ENCODE measurements around the gene HSPA12B.

HSPA12B gene

DNA sequence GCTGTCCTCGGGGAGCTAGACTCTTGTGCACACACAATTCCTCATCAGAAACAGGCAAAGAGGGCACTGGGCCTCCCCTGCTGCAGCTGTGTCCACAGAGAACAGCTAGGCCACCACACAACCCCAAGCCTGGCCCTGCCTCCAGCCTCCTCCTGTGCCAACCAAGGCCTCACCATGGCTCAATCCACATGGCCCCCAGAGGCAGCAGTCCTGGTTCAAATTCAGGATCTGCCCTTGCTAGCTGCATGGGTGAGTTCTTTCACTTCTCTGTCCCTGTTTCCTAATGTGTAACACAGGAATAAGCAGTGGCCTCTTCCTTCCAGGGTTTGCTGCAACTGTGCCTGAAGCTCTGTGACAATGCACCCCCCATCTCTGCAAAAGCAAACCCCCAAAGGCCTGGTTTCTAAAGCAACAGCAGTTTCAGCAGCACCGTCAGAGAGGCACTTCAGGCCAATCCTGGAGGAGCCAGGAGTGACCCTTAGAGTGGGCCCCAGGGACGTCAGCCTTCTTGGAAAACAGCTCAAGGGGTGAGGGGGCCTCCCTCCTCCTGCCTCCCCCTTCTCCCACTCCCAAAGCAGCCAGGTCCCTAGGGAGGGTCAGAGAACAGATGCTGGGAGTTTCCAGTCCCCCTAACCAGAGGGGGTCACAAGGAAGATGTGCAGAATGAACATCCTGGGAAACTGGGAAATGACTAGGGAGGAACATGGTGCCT lies 32.8 kb downstream of the HSPA12B start:
- DNase-seq (ENCODE audit: low read depth, low spot score), result no peak

DNA sequence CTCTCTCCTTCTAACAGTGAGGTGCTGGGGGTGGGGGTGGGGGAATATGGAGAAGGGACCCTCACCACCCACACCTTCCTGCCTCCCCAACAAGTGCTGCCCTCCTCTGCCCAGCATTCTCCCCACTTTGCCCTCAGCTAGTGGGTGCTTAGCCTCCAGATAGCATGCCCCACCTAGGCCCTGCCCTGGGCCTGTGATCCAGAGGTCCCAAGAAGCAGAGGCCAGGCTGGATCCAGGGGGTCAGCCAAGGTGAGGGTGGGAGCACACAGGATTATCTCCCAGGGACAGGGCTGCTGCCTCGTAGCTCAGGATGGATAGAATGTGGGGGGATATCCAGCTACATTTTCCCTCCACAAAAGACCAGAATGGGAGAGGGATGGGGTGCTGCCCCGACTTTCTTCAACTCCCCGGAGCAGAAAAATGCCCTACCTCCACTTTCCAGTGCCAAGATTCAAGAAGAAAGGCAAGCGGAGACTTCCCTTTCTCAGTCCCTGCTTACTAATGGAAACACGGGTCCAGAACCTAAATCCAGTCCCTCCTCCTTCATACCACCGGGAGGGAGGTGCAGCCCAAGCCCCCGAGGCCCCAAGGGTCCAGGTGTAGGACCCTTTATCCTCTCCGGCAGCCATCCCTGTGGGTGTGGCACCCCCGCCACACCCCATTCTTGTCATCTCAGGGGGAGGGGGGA lies 34.1 kb downstream of the HSPA12B start:
- no peak for DNase-seq (ENCODE audit: low read depth, low spot score)

DNA sequence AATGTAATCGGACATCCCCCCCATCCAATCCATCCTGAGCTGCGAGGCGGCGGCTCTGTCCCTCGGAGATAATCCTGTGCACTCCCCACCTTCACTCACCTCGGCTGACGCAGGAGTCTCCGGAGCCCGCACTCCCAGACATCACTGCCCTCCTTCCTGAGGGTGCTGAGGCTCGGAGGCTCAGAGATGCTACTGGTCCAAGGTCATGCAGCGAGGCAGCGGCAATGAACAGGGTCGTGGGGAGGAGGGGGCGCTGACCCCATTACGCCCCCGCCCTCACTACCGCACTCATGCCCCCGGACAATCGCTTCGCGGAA lies 34.6 kb downstream of the HSPA12B start:
- no peak for DNase-seq (ENCODE audit: low read depth, low spot score)

DNA sequence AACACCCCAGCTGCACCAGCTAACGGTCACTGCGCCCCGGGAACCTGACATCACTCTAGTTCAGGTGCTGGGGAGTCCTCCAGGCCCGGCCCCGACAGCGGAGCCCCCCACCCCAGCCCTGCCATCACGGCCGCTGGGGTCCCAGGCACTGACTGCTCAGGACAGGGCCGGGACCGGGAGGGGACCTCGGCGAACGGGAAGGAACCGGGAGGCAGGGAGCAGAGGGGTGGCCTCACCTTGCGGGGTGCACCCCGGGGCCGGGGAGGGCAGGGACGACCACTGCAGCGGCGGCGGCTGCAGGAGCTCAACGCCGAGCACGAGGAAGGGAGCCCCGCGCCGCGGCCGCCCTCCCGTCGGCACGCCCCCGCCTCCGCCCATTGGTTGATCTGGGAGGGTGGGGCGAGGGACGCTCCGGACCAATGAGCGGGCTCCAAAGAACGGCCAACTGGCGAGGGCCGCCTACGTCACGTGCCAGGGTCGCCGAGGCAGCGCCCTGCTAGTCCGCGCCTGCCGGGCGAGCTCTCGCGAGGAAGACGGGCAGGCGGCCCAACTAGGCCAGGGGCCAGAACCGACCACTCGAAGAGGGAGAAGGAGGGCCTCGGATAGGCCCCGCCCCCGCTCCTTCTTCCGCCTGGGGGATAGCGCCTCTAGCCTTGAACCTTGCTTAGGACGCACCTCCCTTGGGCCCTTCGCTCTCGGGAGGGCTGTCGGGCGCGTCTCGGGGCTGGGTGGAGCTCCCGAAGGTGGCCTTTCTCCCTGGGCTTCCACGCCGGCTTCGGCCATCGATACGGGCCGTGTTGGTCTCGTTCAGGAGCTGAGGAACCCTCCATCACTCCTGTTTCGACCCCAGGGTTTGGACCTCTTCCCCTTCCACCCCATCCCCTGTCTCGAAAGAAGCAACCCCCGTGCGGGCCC lies 35.2 kb downstream of the HSPA12B start, which contains the start of gene ADISSP:
TSS of gene ADISSP (minus strand) at position 327 of the 915 bp plus-strand sequence. CDS start 7,653 bp downstream, outside the sequence.
- DNase-seq (ENCODE audit: low read depth, low spot score), result peak; percentile 94

DNA sequence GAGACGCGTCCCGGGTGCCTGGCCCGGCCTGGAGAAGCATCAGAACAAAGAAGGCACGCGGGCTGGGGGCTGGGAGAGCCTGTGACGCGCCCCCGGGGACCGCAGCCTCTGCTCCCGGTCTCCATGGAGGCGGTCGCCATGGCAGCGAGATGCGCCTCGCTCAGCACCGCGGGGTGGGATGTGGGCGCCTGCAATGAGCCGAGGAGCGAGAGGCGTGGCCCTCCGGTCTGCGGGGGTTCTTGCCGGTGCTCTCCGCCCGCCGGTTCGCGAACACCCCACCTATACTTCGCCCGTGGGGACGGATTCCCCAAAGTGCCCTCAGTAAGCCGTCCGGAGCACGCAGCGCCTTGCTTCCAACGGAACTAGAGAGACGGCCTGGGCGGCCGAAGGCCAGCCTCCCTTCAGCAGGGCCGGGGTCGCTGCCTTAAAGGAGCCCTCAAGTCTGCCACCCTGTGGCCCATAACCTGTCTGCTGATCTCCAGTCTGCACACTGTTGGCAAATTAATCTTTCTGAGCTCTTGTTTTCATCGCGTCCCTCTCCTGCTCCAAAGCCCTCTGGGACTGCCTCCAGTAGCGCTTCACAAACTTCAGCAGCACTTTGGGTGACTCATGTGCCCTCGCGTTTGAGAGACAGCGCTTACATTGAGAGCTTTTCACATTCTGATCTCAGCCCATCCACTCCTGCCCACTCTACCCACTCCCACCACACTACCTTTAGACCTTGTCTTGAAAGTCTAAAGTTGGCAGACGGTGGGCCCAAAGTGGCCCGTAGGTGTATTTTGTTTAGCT lies 36.1 kb downstream of the HSPA12B start:
- DNase-seq (ENCODE audit: low read depth, low spot score), result peak; percentile 58

DNA sequence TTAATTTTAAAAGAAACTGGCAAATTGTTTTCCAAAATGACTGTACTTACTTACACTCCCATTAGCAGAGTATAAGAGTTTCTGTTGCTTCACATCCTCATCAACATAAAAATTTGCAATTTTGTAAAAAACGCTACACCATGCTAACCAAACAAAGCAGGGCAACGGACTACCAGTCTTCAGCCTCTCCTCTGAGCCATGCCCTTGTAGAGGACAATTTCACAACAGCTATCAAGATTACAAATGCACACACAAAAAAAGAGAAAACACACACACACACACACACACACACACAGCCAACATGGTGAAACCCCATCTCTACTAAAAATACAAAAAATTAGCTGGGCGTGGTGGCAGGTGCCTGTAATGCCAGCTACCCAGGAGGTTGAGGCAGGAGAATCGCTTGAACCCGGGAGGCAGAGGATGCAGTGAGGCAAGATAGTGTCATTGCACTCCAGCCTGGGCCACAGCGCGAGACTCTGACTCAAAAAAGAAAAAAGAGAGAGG lies 39.1 kb downstream of the HSPA12B start:
- no peak for DNase-seq (ENCODE audit: low read depth, low spot score)

DNA sequence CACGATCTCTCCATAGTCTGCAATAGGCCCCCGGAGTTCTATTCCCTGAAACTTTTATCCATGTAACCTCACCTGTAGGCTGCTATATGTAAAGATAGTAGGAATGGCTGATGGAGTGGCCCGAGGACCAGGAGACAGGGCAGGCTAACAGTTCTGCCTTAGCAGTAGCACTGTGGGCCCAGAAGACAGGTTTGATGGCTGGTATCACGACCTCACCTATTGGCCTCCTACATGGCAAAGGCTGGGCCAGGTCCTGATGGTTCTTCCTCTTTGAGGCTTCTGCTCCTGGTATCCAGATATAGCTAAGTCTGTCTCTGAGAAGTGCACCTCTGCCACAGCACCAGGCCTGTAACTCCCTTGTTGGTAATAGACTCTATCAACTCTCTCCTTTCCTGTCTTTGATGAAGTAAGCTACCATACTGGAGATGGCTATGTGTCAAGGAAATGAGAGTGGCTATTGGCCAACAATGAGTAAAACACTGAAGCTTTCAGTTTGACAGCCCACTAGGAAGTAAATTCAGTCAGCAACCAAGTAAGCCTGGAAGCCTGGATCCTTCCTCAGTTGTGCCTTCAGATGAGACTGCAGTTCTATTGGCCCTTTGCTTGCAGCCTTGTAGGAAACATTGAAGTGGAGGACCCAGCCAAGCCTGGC lies 43.1 kb downstream of the HSPA12B start:
- DNase-seq (ENCODE audit: low read depth, low spot score), result no peak

DNA sequence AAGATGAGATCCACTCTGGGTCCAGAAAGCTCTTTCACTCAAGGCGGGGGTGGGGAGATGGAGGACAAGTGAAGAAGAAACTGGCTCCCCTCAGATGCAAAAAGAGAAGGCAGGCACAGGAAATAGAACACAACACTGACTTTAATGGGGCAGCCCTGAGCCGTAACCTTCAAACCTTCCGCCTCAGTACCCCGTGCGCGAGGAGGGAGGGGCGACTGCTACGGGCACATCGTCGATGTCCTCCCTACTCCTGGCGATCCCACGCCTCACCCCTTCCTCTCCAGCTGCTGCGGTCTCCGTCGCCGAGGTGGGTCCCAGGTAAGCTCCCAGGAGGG lies 44.9 kb downstream of the HSPA12B start:
- DNase-seq (ENCODE audit: low read depth, low spot score), result no peak

DNA sequence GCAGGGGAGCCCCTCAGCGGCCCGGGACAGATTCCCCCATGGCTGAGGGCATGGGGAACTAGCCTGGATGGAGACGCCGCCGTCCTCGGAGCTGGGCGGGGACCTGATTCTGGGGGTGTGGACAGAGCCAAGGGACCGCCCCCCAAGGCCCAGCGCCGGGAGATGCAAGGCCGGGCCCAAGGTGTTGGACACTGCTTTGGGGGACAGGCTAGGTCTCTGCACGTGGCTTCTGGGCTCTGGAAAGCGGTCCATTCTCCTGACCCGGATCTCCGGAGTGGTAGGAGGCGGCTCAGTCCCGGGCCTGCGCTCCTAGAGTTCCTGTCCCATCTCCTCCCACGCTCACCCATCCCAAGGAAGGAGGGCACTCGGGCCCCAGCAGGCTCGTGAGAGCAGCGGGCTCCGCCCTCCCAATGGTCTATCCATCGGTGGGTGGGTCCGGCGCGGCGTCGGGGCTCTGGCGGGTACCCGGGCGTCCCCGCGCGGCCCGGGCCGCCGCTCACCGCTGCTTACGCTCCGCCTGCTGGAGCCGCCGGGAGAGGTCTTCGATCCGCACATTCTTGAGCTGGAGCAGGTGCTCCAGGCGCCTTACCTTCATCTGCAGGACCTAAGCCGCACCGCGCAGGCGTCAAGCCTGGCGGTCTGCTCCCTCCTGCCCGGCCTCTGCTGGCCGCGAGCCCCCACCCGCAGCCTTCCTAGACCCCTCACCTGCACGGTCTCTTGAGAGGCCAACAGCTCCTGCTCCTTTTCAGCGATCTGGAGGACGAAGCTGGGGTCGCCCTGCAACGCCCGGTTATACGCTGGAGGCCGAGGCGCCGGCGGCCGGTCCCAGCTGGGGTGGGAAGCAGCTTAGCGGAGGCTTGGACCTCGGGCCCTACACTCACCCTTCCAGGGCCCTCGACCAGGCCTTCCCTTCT lies 45.5 kb downstream of the HSPA12B start:
- no peak for DNase-seq (ENCODE audit: low read depth, low spot score)

DNA sequence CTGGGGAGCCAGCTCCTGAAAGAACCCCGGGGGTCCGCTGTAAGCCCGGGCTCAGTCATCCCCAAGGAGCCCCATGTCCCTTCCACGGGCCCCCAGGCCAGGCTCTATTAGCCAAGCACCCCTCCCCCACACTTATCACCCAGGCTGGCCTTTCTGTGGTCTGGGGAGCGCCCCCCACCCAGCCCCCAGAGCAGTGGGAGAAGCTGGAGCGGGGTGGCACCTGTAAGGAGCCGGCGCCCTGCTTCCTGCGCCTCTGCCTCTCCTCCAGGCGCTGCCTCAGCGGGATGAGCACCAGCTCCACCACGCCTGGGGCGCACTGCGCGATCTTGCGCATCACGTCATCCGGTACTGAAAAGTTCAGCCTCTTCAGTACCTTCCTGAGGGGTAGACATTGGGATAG lies 46.5 kb downstream of the HSPA12B start:
- no peak for DNase-seq (ENCODE audit: low read depth, low spot score)

DNA sequence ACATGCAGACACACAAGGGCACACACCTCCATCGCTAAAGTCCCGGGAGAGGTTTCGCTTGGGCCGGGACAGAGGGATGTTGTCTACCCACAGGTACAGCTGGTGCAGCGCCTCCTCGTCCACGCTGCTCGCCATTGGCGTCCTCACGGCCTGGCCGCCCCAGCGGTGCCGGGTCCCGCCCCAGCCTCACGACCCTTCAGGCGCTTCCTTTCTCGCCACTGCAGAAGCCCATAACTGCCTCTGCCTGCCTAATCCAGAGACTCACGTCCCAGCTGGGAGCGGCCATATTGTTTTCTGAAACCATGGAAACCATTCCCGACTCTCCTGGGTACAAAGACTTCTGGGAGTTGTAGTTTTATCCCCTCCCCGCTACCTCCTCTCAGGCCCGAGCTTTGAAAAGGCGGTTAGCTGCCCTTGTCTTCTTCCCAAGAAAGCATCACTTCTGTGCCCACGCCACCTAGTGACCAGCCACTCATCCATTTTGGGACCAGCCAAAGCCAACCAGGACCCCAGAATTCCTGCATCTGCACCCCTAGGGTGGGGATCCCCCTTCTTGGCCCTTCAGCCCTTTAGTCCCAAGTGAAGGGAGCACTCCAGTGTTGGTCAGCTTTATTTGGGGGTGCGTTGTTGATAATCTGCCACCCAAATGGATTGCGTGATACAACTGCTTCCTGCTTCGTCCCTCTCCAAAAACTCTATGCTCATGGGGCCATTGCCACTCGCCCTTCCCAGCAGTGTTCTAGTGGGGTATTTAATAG lies 48.8 kb downstream of the HSPA12B start, which contains the start of gene SPEF1:
TSS of gene SPEF1 (minus strand) at position 296 of the 758 bp plus-strand sequence. CDS start at position 135, 161 bp downstream.
- DNase-seq (ENCODE audit: low read depth, low spot score), result no peak

DNA sequence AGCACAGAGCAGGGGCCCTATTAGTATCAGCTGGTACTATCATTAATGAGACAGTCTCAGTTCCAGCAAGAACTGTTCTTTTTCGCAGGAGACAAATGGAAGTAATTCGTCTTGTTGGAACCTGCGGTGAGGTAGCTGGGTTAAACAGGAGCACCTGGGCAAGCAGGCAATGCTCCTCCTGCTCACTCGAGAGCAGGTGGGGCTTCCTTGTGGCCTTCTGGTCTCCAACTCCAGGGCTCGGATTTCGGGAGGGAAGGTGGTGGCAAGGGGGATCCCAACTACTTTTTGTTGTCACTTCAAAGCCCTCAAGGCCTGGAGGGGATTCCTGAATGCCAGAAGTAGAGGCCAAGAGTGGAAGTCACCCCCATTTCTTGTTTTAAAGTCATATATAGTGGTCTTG lies 50.1 kb downstream of the HSPA12B start:
- DNase-seq (ENCODE audit: low read depth, low spot score), result no peak

DNA sequence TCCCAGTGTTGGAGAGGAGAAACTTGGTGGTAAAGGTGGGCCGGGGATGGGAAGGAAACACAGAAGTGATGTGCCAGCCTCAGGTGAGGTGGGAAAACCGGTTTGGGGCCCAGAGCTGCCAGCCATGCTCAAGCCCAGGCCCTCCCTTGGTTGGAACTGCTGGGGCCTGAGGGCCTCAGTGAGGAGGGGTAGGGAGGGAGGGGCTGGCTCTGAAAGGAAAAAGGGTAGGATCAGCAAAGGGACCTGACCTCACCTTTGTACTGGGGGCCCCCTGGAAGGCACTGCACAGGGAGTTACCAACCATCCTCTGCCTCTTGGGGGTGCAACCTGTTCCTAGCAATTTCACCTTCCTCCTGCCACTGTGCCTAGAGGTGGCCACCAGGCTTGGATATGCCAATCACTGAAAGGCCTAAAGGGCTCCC lies 50.6 kb downstream of the HSPA12B start:
- no peak for DNase-seq (ENCODE audit: low read depth, low spot score)

DNA sequence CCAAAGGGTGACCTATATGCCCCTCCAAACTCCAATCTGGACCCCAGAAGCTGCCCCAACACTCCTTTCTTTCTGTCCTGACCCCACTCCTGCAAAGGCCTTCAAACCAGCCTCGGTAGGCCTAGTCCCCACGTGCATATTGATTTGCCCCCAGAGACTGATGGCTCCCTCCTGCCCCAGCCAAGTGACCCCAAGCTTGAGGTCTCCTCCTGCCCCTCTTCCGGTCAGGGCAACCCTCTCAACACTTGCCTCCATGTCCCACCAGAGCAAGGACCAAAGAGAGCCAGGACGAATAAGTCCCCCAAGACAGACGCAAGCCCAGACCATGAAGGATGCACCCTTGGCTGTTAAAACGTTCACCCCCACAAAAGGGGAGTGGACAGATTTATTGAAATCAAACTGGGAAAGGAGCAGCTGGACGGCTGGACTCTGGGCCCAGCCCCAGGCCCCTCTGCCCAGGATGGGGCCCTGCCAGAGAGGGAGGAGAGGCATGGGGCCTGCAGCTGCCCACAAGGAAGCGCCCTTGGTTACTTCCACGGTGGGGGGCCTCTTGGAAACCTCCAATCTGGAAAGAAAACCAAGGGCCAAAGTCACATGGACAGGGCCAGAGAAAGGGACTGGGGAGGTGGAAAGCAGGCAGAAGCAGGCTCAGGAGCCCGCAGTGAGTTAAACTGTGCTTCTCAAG lies 51.2 kb downstream of the HSPA12B start:
- DNase-seq (ENCODE audit: low read depth, low spot score), result no peak

DNA sequence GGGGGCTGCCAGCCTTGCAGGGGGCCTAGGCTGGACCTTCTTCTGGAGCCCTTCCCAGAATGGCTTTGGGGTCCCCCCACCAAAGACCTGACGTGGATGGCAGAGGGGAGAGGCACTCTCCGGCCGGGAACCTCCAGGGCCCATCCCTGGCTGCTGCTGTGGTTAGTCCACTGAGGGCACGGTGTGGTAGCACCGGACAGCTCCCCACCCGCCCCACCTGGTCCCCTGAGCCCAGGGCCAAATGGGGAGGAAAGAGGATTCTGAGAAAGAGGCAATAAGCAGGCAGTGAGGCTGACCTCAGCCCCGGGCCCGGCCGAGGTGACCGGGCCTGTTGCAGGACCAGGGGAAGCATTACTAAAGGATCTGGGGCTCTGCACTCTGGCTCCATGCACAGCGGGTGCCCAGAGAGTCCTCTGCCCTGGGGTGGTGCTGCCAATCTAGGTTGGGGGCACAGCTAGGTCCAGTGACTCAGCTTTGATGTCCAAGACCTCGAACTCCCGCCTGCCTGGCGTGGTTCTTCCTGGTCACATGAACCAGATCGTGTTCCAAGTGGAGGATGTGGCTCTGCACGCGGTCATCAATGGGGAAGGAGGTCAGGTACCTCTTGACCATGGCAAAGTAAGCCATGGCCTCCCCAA lies 51.9 kb downstream of the HSPA12B start:
- no peak for DNase-seq (ENCODE audit: low read depth, low spot score)

DNA sequence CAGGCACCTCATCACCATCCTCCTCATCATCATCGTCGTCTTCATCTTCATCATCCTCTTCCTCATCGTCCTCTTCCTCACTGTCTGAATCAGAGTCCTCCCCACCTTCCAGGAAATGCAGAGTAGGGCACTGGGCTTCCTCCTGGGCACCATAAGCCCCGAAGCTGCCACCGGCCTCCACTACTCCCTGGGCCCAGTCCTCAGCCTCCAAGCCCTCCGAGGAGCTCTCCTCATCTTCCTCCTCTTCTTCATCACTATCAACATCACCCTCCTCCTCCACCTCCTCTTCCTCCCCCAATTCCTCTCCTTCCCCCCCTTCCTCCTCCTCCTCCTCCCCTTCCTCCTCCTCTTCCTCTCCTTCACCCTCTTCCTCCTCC lies 52.4 kb downstream of the HSPA12B start:
- DNase-seq (ENCODE audit: low read depth, low spot score), result no peak

DNA sequence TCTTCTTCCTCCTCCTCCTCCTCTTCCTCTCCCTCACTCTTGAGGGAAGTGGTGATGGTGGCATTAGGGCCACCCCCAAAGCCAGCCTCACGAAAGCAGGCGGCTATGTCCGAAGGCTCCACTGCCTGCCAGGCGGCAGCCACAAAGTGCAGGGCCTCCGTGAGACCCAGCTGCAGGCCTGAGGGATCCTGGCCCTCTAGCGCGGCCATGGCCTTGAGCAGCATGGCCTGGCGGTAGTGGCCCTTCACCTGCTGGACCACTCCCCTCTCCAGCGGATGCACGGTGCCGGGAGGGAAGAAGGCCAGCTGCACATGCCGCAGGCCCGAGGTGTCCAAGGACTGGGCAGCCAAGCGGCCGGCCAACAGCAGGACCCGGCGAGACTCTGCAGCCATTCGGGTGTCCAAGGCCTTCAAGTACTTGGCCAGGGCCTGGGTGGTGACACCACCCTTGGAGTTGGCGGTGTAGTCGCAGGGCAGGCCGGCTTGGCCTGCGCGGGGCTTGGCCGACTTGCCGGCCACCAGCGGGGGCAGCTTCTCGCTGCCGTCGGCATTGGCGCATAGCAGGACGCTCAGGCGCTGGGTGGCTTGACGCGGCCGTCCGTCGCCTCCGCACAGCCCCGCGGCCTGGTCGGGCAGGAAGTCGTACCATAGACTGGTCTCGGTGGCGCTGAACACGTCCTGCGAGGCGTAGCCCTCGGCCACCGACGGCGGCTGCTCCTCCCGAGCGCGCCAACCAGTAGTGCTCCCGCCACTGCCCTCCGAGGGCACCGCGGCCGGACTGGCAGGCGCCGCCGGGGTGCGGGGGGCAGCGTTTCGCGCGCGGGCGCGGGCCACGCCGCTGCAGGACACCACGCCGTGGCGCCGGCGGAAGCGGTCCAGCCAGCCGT lies 53.0 kb downstream of the HSPA12B start:
- no peak for DNase-seq (ENCODE audit: low read depth, low spot score)

Data from activated naive CD8-positive, alpha-beta T cell treated with anti-CD3 and anti-CD28 coated beads, Interleukin-2, amount 50 U/mL, for 16 hours (primary cell).